Stimulated activated CD4-positive, alpha-beta T cell treated with anti-CD3 and anti-CD28 coated beads, Interleukin-12 subunit alpha, Interleukin-12 subunit beta, amount 100 ng/mL, for 48 hours (primary cell): ENCODE measurements around the gene TIGIT.
A peak's percentile ranks its signal among the peaks of the same experiment; 100 is the strongest.

Experiments
- DNase-seq, 3 donors: peaks; one replicate each; pipeline ENCODE4 v3.0.0-alpha.2; 2020; ENCODE audit warnings: low read depth in 2 of 3, low spot score in 1 of 3

TIGIT gene

GRCh38 chr3:114308830-114309229, 15.0 kb downstream of the TIGIT start:
- DNase-seq = peak in 1 of 3 donors; percentile 49

- DNase-seq = no peak
These were observed 16.9 kb downstream of the TIGIT start for GRCh38 chr3:114310695-114311094.

- DNase-seq = no peak
These were observed 19.6 kb downstream of the TIGIT start for GRCh38 chr3:114313426-114313825.

DNA sequence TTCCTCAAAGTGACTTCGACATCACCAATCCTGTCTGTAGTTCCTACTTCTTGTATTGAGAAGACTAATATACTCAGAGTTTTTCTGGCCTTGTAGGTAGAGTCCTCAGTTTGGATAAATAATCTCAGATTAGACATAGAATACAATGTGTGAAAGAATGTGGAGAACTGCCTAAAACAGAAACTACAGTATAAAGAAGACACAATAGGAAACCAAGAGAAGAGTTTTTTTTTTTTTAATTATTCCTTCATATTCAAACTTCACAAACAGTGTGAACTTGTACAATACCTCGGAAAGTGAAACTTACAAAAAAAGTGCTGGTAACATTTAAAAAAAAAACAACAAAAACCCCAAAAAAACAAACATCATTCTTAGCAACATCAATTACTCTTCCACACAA, 20.5 kb downstream of the TIGIT start:
- no peak for DNase-seq

GRCh38 chr3:114318295-114318694, 24.5 kb downstream of the TIGIT start:
- DNase-seq = no peak

DNA sequence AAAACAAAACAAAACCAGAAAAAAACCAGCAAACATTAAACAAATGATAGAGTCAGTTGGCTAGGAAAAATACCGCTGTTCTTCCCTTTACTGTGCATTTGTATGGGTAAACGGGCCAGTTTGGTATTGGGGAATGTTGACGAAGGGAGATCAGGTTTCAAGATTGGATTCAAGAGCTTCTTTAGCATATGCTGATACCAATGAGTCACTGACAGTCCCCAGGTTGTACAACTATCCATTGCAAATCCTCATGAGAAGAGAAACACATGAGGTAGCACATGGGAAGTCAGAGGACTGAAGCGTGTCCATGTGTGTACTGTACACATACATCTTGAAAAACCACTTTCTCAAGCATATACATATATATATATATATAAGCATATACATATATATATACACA, 25.6 kb downstream of the TIGIT start:
- no peak for DNase-seq

GRCh38 chr3:114320246-114320645, 26.4 kb downstream of the TIGIT start:
- no peak for DNase-seq

GRCh38 chr3:114323546-114324254, 29.9 kb downstream of the TIGIT start:
- DNase-seq = no peak

DNA sequence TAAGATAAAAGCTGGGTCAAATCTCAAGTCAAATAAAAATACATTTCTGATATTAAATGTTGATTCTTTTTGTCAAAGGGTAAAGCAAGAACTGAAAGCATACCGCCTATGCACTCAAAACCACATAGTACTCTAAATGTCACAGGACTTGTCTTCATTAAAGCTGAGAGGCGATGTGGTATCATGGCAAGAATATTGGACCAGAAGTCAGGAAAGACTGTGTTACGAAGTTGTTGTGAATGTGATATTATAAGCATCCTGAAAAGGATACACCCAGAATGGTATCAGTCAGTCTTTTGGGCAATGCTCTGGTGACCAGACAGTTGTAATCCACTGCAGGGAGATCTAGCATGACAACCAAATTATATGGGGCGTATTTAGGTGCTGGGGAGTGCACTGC, 33.8 kb downstream of the TIGIT start:
- no peak for DNase-seq

DNA sequence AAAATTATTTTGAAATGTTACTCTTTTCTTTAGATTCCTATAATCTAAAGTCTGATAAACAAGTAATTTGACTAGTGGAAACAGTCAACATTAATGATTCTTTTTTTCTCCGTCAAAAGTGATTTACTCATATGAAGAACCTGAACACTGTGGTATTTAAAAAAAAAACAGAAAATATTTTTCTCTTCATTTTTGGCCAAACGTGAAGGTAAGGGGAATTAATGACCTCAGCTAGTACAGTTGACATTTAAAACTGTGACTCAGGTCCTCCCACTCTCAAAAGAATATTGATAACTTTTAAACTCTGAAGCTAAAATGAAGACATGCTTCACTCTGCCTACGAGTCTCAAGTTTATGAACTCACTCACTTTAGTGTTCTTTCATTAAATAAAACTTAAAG, 34.5 kb downstream of the TIGIT start:
- DNase-seq = no peak

DNA sequence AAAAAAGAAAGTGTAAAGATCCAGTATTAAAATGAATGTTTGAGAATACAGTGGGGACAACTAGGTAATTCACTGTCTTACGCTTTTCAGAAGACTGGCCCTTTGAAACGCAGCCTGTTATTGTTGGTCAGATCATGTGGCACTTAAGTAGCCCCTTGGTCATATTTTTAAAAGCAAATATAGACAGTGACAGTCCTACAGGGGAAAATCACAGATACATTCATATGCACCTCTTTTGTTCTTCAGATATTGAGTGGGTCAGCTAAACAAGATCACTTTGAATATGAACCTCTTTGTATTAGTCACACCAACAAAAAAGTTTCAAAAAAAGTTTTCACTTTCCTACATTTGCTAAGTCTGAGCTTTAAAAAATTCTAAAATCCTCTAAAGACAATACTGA, 36.0 kb downstream of the TIGIT start:
- no peak for DNase-seq

- DNase-seq = no peak
These were observed 37.2 kb downstream of the TIGIT start for GRCh38 chr3:114331007-114331406.

DNA sequence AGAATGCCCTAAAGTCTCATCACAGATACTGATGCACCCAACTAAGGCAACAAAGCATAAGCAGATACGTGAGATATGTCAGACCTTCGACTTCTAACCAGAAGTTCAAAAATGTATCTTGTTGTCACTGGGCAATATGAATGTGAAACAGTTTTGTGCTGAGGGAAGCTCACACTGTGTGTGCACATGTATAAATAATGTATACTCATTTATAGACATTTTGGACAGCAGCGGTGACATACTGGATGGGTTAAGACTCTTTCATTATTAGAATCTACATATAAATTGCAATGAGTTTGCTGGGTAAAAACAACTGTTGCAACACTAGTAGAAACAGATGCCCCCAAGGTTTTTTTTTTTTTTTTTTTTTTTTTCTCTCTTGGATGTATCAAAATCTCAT, 37.9 kb downstream of the TIGIT start:
- no peak for DNase-seq

- DNase-seq = no peak
These were observed 38.7 kb downstream of the TIGIT start for GRCh38 chr3:114332342-114333179.

- DNase-seq = no peak
These were observed 39.5 kb downstream of the TIGIT start for GRCh38 chr3:114333180-114333922.

DNA sequence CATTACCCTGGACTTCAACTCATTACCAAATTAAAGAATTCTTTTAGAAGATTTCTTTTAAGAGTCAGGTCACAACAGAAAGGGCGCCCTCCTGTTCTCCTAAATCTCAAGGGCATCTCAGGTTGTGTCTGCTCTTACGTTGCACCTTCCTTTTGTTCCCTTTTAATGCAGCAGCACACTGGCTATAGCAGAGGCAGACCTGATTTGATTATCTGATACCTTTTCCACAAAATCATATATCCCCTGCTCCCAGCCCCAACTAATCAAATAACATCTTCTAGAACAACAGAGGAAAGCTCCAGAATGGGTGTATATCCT, 40.1 kb downstream of the TIGIT start:
- no peak for DNase-seq

GRCh38 chr3:114336122-114336697, 42.4 kb downstream of the TIGIT start:
- no peak for DNase-seq

DNA sequence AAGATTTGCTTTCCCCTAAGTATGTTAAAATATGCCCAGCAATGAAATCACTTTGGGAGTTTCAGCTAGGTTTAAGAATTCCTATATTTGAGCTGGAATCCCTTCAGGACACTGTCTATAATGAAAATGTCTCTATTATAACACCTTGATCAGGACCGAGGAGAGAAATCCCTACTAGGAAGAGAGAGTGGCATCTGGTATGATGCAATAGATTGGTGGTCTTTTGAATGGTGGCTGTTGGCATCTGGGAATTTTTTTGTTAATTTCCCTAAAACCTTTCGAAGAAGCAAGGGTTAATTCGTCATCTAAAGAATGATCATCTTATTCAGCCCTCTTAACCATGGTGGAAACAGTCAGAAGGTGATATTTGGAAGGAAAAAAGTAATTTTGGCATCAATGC, 43.0 kb downstream of the TIGIT start:
- DNase-seq = no peak

GRCh38 chr3:114338651-114339357, 45.0 kb downstream of the TIGIT start:
- no peak for DNase-seq

DNA sequence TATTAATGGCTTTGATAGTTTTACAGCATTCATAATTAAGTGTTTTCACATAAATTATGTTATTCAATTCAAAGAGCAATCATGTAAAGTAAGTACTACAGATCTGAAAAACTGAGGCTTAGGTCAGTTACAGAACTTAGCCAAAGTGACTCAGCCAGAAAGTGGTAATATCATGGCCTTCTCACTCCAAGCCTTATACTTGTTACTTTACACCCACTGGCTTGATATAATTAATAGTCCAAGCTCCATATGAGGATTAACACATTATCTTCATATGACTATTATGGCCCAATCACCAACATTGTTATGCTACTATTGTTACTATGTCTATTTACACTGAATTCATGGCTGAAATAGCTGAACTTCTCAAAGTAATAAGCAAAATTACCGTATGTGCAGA, 50.7 kb downstream of the TIGIT start:
- DNase-seq = no peak

DNA sequence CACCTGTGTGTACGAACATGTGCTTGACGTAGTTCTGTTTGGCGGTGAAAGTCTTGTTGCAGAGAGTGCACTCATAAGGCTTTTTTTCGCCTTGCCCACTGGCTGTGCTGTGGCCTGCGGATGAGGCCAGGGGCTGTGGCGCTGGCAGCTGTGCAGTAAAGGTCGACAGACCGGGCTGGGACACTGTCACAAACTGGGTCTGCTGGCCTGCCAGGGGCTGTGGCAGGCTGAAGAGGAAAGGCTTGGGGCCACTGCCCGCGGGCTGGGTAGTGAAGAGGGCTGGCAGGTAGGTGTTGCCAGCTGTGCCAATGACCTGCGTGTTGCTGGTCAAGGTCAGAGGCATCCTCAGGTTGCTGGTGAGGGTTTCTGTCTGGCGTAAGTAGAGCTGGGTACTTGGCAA, 56.4 kb downstream of the TIGIT start:
- DNase-seq = no peak
